NB4 (cell line): ENCODE measurements around the gene RIC1.
A peak's percentile ranks its signal among the peaks of the same experiment; 100 is the strongest.

Source experiments
- DNase-seq: peaks from one replicate; pipeline ENCODE4 v3.0.0; 2010; ENCODE audit warnings: low read depth
- H3K4me3 ChIP-seq: one replicate; pipeline ENCODE4 v1.5.1; 2011; ENCODE audit warnings: mild to moderate bottlenecking, low read depth, low read length, moderate library complexity
- MYC ChIP-seq: IDR thresholded peaks from 2 replicates; pipeline ENCODE4 v1.6.1; 2011; ENCODE audit warnings: low read depth, low read length
- POLR2A ChIP-seq: IDR thresholded peaks from 2 replicates; pipeline ENCODE4 v1.6.1; 2011; ENCODE audit warnings: mild to moderate bottlenecking; ENCODE audit not compliant: insufficient read length; ENCODE audit errors: extremely low read depth
- TF ChIP-seq, protein P1 (sequence below): IDR thresholded peaks from 2 replicates; pipeline ENCODE4 v1.6.1; 2011; ENCODE audit warnings: low read depth, low read length
- TF ChIP-seq, protein P2 (sequence below): IDR thresholded peaks from one replicate; pipeline ENCODE4 v1.5.1; 2012; ENCODE audit warnings: low read depth, low read length

RIC1 gene

DNA sequence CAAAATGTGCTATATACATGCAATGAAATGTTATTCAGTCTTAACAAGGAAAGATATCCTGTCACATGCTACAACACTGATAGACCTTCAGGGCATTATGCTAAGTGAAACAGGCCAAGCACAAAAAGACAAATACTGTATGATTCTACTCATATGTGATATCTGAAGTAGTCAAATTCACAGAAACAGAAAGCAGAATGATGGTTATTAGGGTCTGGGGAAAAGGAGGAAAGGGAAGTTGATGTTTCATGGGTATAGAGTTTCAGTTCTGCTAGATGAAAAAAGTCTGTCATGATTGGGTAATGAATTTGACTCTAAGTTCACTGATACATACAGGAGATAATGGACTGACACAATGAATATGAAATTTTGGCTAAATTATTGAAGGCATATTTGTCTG, 11.2 kb upstream of the RIC1 start:
- no peak for TF ChIP-seq MYC
- TF ChIP-seq POLR2A = no peak
- TF ChIP-seq, protein P1, sequence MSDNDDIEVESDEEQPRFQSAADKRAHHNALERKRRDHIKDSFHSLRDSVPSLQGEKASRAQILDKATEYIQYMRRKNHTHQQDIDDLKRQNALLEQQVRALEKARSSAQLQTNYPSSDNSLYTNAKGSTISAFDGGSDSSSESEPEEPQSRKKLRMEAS = no peak
- TF ChIP-seq, protein P2, sequence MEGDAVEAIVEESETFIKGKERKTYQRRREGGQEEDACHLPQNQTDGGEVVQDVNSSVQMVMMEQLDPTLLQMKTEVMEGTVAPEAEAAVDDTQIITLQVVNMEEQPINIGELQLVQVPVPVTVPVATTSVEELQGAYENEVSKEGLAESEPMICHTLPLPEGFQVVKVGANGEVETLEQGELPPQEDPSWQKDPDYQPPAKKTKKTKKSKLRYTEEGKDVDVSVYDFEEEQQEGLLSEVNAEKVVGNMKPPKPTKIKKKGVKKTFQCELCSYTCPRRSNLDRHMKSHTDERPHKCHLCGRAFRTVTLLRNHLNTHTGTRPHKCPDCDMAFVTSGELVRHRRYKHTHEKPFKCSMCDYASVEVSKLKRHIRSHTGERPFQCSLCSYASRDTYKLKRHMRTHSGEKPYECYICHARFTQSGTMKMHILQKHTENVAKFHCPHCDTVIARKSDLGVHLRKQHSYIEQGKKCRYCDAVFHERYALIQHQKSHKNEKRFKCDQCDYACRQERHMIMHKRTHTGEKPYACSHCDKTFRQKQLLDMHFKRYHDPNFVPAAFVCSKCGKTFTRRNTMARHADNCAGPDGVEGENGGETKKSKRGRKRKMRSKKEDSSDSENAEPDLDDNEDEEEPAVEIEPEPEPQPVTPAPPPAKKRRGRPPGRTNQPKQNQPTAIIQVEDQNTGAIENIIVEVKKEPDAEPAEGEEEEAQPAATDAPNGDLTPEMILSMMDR = no peak
- H3K4me3 ChIP-seq = no peak overlapping the region
- peak; percentile 85 for DNase-seq

DNA sequence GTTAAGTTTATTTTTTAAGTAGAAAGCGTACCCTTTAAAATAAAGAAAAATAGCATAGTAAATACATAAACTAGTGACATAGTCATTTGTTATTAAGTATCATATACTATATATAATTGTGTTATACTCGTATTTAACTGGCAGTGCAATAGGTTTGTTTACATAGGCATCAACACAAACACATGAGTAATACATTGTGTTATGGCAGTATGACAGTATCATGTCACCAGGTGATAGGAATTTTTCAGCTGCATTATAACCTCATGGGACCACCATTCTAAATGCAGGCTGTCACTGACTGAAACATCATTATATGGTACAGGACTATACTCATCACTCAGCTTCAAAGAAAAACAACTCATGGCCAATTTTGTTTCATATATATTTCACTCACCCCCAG, 8.4 kb upstream of the RIC1 start:
- H3K4me3 ChIP-seq = no peak overlapping the region
- TF ChIP-seq, protein P2 = no peak
- TF ChIP-seq MYC (no peak), POLR2A (no peak)
- TF ChIP-seq, protein P1 = no peak
- no peak for DNase-seq

DNA sequence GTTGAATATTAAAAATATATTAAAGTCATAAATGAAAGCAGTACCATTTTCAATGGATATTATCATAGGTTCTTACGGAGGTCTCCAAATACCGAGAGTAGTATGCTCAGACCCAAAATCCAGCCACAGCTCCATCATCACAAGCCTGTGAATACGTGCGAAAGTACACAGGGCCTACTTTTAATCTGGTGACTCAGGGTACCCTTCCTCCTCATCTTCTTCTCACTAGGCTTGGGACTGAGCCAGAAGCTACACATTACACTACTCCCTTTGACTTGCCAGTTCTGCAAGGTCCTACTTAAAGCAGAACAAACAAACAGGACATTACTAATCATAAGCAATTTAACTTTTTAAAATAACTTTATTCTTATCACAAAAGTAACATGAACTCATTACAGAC, 7.6 kb upstream of the RIC1 start:
- H3K4me3 ChIP-seq = no peak overlapping the region
- DNase-seq = no peak

DNA sequence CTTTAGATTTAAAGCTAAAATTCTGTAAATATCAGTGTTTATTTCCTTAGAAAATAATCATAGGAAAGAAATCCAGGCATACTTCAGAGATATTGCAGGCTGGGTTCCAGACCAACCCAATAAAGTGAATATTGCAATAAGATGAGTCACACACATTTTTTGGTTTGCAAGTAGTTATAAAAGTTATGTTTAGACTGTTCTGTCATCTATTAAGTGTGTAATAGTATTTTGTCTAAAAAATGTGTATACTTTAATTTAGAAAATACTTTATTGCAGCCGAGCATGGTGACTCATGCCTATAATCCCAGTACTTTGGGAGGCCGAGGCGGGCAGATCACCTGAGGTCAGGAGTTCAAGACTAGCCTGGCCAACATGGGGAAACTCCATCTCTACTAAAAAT, 6.9 kb upstream of the RIC1 start:
- no peak overlapping the region for H3K4me3 ChIP-seq
- peak; percentile 35 for DNase-seq
- TF ChIP-seq, protein P1 = no peak
- TF ChIP-seq, protein P2 = no peak
- TF ChIP-seq POLR2A = no peak
- TF ChIP-seq MYC = no peak

More for the DNA sequence above, 7.6 kb upstream of the RIC1 start:
- TF ChIP-seq, protein P1 = no peak
- TF ChIP-seq POLR2A (no peak), MYC (no peak)
- TF ChIP-seq, protein P2 = no peak

DNA sequence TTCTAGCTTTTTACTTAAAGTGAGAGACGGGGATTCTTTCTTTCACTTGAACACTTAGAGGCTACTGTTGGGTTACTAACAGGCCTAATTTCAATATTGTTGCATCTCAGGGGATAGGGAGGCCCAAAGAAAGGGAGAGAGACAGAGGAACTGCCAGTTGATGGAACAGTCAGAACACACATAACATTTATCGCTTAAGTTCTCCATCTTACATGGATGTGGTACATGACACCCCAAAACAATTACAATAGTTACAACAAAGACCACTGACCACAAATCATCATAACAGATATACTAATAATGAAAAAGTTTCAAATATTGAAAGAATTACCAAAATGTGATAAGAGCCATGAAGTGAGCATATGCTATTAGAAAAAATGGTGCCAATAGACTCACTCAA, 4.3 kb upstream of the RIC1 start:
- DNase-seq = no peak
- no peak overlapping the region for H3K4me3 ChIP-seq
- TF ChIP-seq, protein P2 = no peak
- TF ChIP-seq MYC (no peak), POLR2A (no peak)
- TF ChIP-seq, protein P1 = no peak
